GM12878 (cell line): Measurements from ENCODE around the gene SEC63. TPM values are rescaled to one million over a fixed set of nuclear protein-coding genes. Genes with fewer than 3 reads are reported as not detected.

Experiments
- ATAC-seq: fragments of 200-7000 bp; cut with Tn5 transposase; 3 replicates; pipeline ENCODE4 v1.9.1; 2020; ENCODE audit warnings: mild to moderate bottlenecking, moderate library complexity
- BruUV-seq: library from RNA; stranded (reverse); fragments of 400-500 nt; replicated peaks from 2 replicates; lab custom pipeline; 2021; lab: Mats Ljungman, UMichigan
- CTCF ChIA-PET: fragments of 300-600 bp; sonication (Branson Sonifier 250); formaldehyde crosslinking; extraction: SDS; loops from one replicate; lab custom pipeline; 2021; ENCODE audit warnings: inconsistent platforms; lab: Yijun Ruan, JAX
- POLR2A ChIA-PET: fragments of 350-600 bp; formaldehyde crosslinking; extraction: SDS; loops from one replicate; lab custom pipeline; 2021; ENCODE audit warnings: inconsistent platforms; lab: Charles Lee
- RAD21 ChIA-PET: fragments of 300-600 bp; sonication (Branson Sonifier 250); formaldehyde crosslinking; loops from one replicate; lab custom pipeline; 2023; ENCODE audit warnings: antibody characterized with exemption; ENCODE audit not compliant: unreplicated experiment; lab: Charles Lee
- SMC1A ChIA-PET: fragments of 300-600 bp; sonication (Branson Sonifier 250); formaldehyde crosslinking; loops from one replicate; lab custom pipeline; 2023; ENCODE audit not compliant: unreplicated experiment, uncharacterized antibody; lab: Charles Lee
- DNase-seq: peaks from one replicate; pipeline ENCODE4 v3.0.0-alpha.2; 2011; ENCODE audit warnings: low read depth, low spot score
- FAIRE-seq: peaks from 3 replicates; lab custom pipeline; 2011; peaks lifted over from hg19 to GRCh38; lab: Jason Lieb, UNC
- H2AFZ ChIP-seq: 2 replicates; pipeline ENCODE4 v1.6.0; 2011; ENCODE audit warnings: low read depth, low read length, control low read depth; ENCODE audit not compliant: control insufficient read depth
- H3K27ac ChIP-seq: 2 replicates; pipeline ENCODE4 v1.5.1; 2011; ENCODE audit warnings: control low read depth; ENCODE audit not compliant: control insufficient read depth, insufficient read depth
- H3K27me3 ChIP-seq, 2 experiments: replicated peaks in 1 of 2; 2 replicates each; pipeline versions ENCODE4 v1.6.0 to v1.6.1; 2011; ENCODE audit warnings: low read length in 1 of 2; ENCODE audit not compliant: control insufficient read depth in 2 of 2, insufficient read depth in 2 of 2
- H3K36me3 ChIP-seq, 2 experiments: 2 replicates each; pipeline ENCODE4 v1.5.1; 2011; ENCODE audit warnings: low read length in 1 of 2; ENCODE audit not compliant: control insufficient read depth in 2 of 2, insufficient read depth in 2 of 2
- H3K4me1 ChIP-seq: 2 replicates; pipeline ENCODE4 v1.6.1; 2011; ENCODE audit warnings: mild to moderate bottlenecking, low read length, moderate library complexity, mixed read lengths; ENCODE audit not compliant: control insufficient read depth, insufficient read depth
- H3K4me2 ChIP-seq: 2 replicates; pipeline ENCODE4 v1.6.0; 2011; ENCODE audit warnings: control low read depth; ENCODE audit not compliant: control insufficient read depth, insufficient read depth
- H3K4me3 ChIP-seq: fragments of 200-600 bp; sonication (generic); 2 replicates; pipeline ENCODE4 v1.5.1; 2016
- H3K79me2 ChIP-seq: 2 replicates; pipeline ENCODE4 v1.6.0; 2011; ENCODE audit warnings: low read length; ENCODE audit not compliant: control insufficient read depth, insufficient read depth
- H3K9ac ChIP-seq: 2 replicates; pipeline ENCODE4 v1.8.0; 2011; ENCODE audit warnings: low read length, control low read depth, mixed read lengths; ENCODE audit not compliant: control insufficient read depth, insufficient read depth
- H3K9me3 ChIP-seq: replicated peaks from 3 replicates; pipeline ENCODE4 v1.5.1; 2011; ENCODE audit warnings: mild to moderate bottlenecking, low read length; ENCODE audit not compliant: control insufficient read depth, insufficient read depth
- H4K20me1 ChIP-seq: 2 replicates; pipeline ENCODE4 v1.6.0; 2011; ENCODE audit not compliant: control insufficient read depth, insufficient read depth
- MTA3 ChIP-seq: IDR thresholded peaks from 2 replicates; pipeline ENCODE4 v1.6.1; 2012; ENCODE audit warnings: low read length, inconsistent platforms, borderline replicate concordance
- MXI1 ChIP-seq: fragments of 150-350 bp; IDR thresholded peaks from 2 replicates; pipeline ENCODE4 v1.6.1; 2011; ENCODE audit warnings: low read depth, mild to moderate bottlenecking, inconsistent platforms, low read length, improper control_type of control experiment
- PAX5 ChIP-seq: IDR thresholded peaks from 2 replicates; pipeline ENCODE4 v1.6.1; 2011; ENCODE audit warnings: low read depth, low read length, borderline replicate concordance
- POLR2A ChIP-seq: IDR thresholded peaks from 2 replicates; pipeline ENCODE4 v1.6.1; 2011; ENCODE audit warnings: low read depth, mild to moderate bottlenecking, low read length
- POLR2AphosphoS5 ChIP-seq: IDR thresholded peaks from 2 replicates; pipeline ENCODE4 v1.6.1; 2011; ENCODE audit warnings: mild to moderate bottlenecking, low read length, inconsistent platforms
- RCOR1 ChIP-seq: conservative IDR thresholded peaks from 2 replicates; pipeline ENCODE4 v1.6.1; 2012; ENCODE audit warnings: low read depth, low read length, improper control_type of control experiment
- SIX5 ChIP-seq: IDR thresholded peaks from 2 replicates; pipeline ENCODE4 v1.6.1; 2011; ENCODE audit warnings: mild to moderate bottlenecking, low read depth, low read length, moderate library complexity; ENCODE audit not compliant: severe bottlenecking
- TAF1 ChIP-seq: IDR thresholded peaks from 2 replicates; pipeline ENCODE4 v1.6.1; 2011; ENCODE audit warnings: mild to moderate bottlenecking, low read depth, low read length, borderline replicate concordance
- ZBED1 ChIP-seq: IDR thresholded peaks from 2 replicates; pipeline ENCODE4 v1.6.1; 2016; ENCODE audit warnings: borderline replicate concordance
- WGBS: methylation state at CpG from one replicate; pipeline ENCODE4 v1.1.6; 2016; ENCODE audit warnings: low lambda C conversion rate; ENCODE audit not compliant: insufficient replicate concordance, insufficient coverage; ENCODE audit errors: missing lambda C conversion rate; 5-methylcytosine and 5-hydroxymethylcytosine counted together
- in situ Hi-C: fragments of 300-500 bp; cut with MboI; formaldehyde crosslinking; loops from 9 replicates; pipeline ENCODE4 v1.14.3; 2018; ENCODE audit warnings: mixed read lengths
- intact Hi-C: fragments of 100-400 bp; cut with micrococcal nuclease; formaldehyde crosslinking; loops from one replicate; pipeline ENCODE4 v1.14.2; 2022; ENCODE audit not compliant: unreplicated experiment
- polyA plus RNA-seq, 11 experiments: library from polyadenylated mRNA; depleted of rRNA in 4 of 11; unstranded in 6 of 11; stranded (reverse) in 5 of 11; fragments of >200 nt; fragmentation: Nextera tagmentation in 4 of 11; fragmentation: Illumina TruSeq in 1 of 11; extraction: Ambion mirVana in 4 of 11; extraction: Trizol in 1 of 11; gene quantifications; 1 replicate in 1 of 11; 2 replicates in 10 of 11; pipeline versions ENCODE4 v1.2.1 to v1.2.3, GENCODE V29; 2011 to 2016; ENCODE audit warnings: inconsistent platforms in 2 of 11, missing spikeins in 2 of 11, low read depth in 1 of 11
- total RNA-seq, 4 experiments: library from RNA; depleted of rRNA in 3 of 4; stranded (reverse); fragments of >200 nt in 3 of 4; fragmentation: Illumina TruSeq in 1 of 4; extraction: Trizol in 1 of 4; gene quantifications; 2 replicates each; pipeline versions ENCODE4 v1.2.1 to v1.2.3, GENCODE V29; 2013 to 2021
- TF ChIP-seq, protein P1 (sequence below): fragments of 450-650 bp; formaldehyde crosslinking; IDR thresholded peaks from 2 replicates; pipeline ENCODE4 v1.4.0; 2022; ENCODE audit warnings: mild to moderate bottlenecking, moderate library complexity

The SEC63 gene
- total and polyA plus RNA-seq, 10 of the 15 experiments (the other 5 are each of a cell fraction or from before 2014, with no cell fraction given), result 10.1 to 87.0 (median 34.3) TPM

DNA sequence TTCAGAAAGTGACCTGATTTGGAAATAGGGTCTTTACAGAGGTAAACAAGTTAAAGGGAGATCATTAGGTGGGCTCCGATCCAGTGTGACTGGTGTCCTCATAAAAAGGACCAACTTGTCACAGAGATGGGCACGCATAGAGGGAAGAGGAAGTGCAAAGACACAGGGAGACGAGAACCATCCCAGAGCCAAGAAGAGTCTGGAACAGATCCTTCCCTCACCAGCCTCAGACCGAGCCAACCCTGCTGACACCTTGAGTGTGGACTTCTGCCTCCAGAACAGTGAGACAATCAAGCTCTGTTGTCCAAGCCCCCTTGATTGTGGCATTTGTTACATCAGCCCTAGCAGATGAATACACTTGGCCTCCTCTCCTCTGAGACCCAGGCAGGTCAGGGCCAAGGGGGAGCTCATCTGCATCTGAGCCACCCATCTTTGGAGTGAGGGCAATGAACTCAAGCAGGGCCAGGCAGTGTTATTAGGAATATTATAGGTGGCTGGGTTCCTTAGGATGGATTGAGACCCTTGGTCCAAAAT lies 111.7 kb downstream of the SEC63 start:
- Histone ChIP-seq H3K4me3 (no peak overlapping the region), H3K9ac (no peak overlapping the region), H4K20me1 (no peaks in the 10 kb centered on the region), H3K36me3 (no peaks in the 10 kb centered on the region), H3K27me3 (peaks cover 1 to 3% of the 10 kb centered on the region in 2 experiments), H3K4me1 (no peaks in the 10 kb centered on the region), H3K9me3 (no peaks in the 10 kb centered on the region)
- RAD21 ChIA-PET, result interaction anchor here (2.4 to 2.9 kb wide), 3 partner anchors 21 to 172 kb away, joined by 8 to 27 read pairs (median 17); no protein-coding TSS in a partner anchor
- CTCF ChIA-PET, result interaction anchor here (1.2 to 4.5 kb wide), 16 partner anchors 12 to 651 kb away, joined by 3 to 47 read pairs (median 14); no protein-coding TSS in a partner anchor
- POLR2A ChIA-PET, result no interaction called here
- intact Hi-C loops, result loop anchor here (10.0 kb wide), 1 partner anchor 142 kb away; no protein-coding TSS in a partner anchor
- FAIRE-seq, result no peak
- no peak for ATAC-seq
- SMC1A ChIA-PET, result interaction anchor here (0.6 to 3.6 kb wide), 12 partner anchors 10 to 216 kb away, joined by 3 to 30 read pairs (median 4); no protein-coding TSS in a partner anchor
- 29% methylated on average over 4 of the region's 4 CpGs for WGBS
- no peak for TF ChIP-seq MXI1
- TF ChIP-seq, protein P1, sequence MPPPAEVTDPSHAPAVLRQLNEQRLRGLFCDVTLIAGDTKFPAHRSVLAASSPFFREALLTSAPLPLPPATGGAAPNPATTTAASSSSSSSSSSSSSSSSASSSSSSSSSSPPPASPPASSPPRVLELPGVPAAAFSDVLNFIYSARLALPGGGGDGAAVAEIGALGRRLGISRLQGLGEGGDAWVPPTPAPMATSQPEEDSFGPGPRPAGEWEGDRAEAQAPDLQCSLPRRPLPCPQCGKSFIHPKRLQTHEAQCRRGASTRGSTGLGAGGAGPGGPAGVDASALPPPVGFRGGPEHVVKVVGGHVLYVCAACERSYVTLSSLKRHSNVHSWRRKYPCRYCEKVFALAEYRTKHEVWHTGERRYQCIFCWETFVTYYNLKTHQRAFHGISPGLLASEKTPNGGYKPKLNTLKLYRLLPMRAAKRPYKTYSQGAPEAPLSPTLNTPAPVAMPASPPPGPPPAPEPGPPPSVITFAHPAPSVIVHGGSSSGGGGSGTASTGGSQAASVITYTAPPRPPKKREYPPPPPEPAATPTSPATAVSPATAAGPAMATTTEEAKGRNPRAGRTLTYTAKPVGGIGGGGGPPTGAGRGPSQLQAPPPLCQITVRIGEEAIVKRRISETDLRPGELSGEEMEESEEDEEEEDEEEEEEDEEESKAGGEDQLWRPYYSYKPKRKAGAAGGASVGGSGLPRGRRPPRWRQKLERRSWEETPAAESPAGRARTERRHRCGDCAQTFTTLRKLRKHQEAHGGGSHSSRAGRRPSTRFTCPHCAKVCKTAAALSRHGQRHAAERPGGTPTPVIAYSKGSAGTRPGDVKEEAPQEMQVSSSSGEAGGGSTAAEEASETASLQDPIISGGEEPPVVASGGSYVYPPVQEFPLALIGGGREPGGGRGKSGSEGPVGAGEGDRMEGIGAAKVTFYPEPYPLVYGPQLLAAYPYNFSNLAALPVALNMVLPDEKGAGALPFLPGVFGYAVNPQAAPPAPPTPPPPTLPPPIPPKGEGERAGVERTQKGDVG (CRISPR knock-in tag), result no peak
- no peak for TF ChIP-seq MTA3
- TF ChIP-seq ZBED1, result no peak
- TF ChIP-seq PAX5, result no peak
- TF ChIP-seq SIX5, result no peak
- no peak for TF ChIP-seq TAF1
- TF ChIP-seq POLR2A, result no peak
- no peak for TF ChIP-seq POLR2AphosphoS5
- TF ChIP-seq RCOR1, result no peak
- TF ChIP-seq, all 136 proteins: peak for 0
- Histone ChIP-seq H3K79me2 (no peaks in the 10 kb centered on the region), H3K27ac (no peak overlapping the region), H2AFZ (no peak overlapping the region), H3K4me2 (no peak overlapping the region)
- in situ Hi-C loops, result loop anchor here (5.0 kb wide), 1 partner anchor 174 kb away; no protein-coding TSS in a partner anchor
- no TSS peak for BruUV-seq
- no peak for DNase-seq
